Stimulated activated memory B cell treated with anti-CD40 and anti-IgM and Interleukin-4, amounts not matched to agents 10 μg/mL and 1 μg/mL and 100 μg/mL, for 72 hours (primary cell): ENCODE data around the gene SEMA5A.

ENCODE experiments used
- ATAC-seq: fragments of 150-1000 bp; cut with Tn5 transposase; 2 replicates; pipeline ENCODE4 v1.10.0; 2021
- H3K27ac Mint-ChIP-seq: one replicate; pipeline ENCODE4 v1.8.0; 2022; ENCODE audit warnings: mild to moderate bottlenecking, mixed read lengths
- H3K27me3 Mint-ChIP-seq: one replicate; pipeline ENCODE4 v1.8.0; 2022; ENCODE audit warnings: mixed read lengths
- H3K36me3 Mint-ChIP-seq: one replicate; pipeline ENCODE4 v1.8.0; 2022; ENCODE audit warnings: mixed read lengths
- H3K4me1 Mint-ChIP-seq: one replicate; pipeline ENCODE4 v1.8.0; 2022; ENCODE audit warnings: mixed read lengths
- H3K4me3 Mint-ChIP-seq: one replicate; pipeline ENCODE4 v1.8.0; 2022; ENCODE audit warnings: mild to moderate bottlenecking, moderate library complexity, mixed read lengths
- H3K9me3 Mint-ChIP-seq: one replicate; pipeline ENCODE4 v1.8.0; 2022; ENCODE audit warnings: mixed read lengths

The SEMA5A gene

GRCh38 chr5:9396285-9396770, 149.5 kb downstream of the SEMA5A start:
- no peak for ATAC-seq
- Mint-ChIP-seq H3K4me1 (no peaks in the 10 kb centered on the region), H3K27me3 (no peaks in the 10 kb centered on the region), H3K9me3 (peaks cover 9% of the 10 kb centered on the region), H3K4me3 (no peak overlapping the region), H3K27ac (no peak overlapping the region), H3K36me3 (no peaks in the 10 kb centered on the region)

- no peak for ATAC-seq
- no peaks in the 10 kb centered on the region for H3K27me3 Mint-ChIP-seq
- peaks cover 9% of the 10 kb centered on the region for H3K9me3 Mint-ChIP-seq
- H3K4me1 Mint-ChIP-seq, result no peaks in the 10 kb centered on the region
- H3K4me3 Mint-ChIP-seq, result no peak overlapping the region
- no peak overlapping the region for H3K27ac Mint-ChIP-seq
- no peaks in the 10 kb centered on the region for H3K36me3 Mint-ChIP-seq
These were observed 150.2 kb downstream of the SEMA5A start for GRCh38 chr5:9395706-9396105.

GRCh38 chr5:9394221-9394620, 151.7 kb downstream of the SEMA5A start:
- ATAC-seq, result no peak
- H3K9me3 Mint-ChIP-seq, result peaks cover 2% of the 10 kb centered on the region
- H3K4me1 Mint-ChIP-seq, result no peaks in the 10 kb centered on the region
- H3K4me3 Mint-ChIP-seq, result no peak overlapping the region
- no peak overlapping the region for H3K27ac Mint-ChIP-seq
- no peaks in the 10 kb centered on the region for H3K27me3 Mint-ChIP-seq
- no peaks in the 10 kb centered on the region for H3K36me3 Mint-ChIP-seq

GRCh38 chr5:9392625-9393024, 153.2 kb downstream of the SEMA5A start:
- no peaks in the 10 kb centered on the region for H3K36me3 Mint-ChIP-seq
- no peak overlapping the region for H3K4me3 Mint-ChIP-seq
- H3K4me1 Mint-ChIP-seq, result no peaks in the 10 kb centered on the region
- ATAC-seq, result no peak
- no peak overlapping the region for H3K27ac Mint-ChIP-seq
- no peaks in the 10 kb centered on the region for H3K9me3 Mint-ChIP-seq
- no peaks in the 10 kb centered on the region for H3K27me3 Mint-ChIP-seq

- no peak overlapping the region for H3K27ac Mint-ChIP-seq
These were observed 154.8 kb downstream of the SEMA5A start for GRCh38 chr5:9391080-9391479.

GRCh38 chr5:9390113-9390512, 155.8 kb downstream of the SEMA5A start:
- H3K4me1 Mint-ChIP-seq, result no peaks in the 10 kb centered on the region
- no peak for ATAC-seq
- no peak overlapping the region for H3K4me3 Mint-ChIP-seq
- H3K9me3 Mint-ChIP-seq, result no peaks in the 10 kb centered on the region
- no peaks in the 10 kb centered on the region for H3K27me3 Mint-ChIP-seq
- H3K36me3 Mint-ChIP-seq, result no peaks in the 10 kb centered on the region
- H3K27ac Mint-ChIP-seq, result no peak overlapping the region

More at GRCh38 chr5:9391080-9391479, 154.8 kb downstream of the SEMA5A start:
- H3K9me3 Mint-ChIP-seq, result no peaks in the 10 kb centered on the region
- H3K27me3 Mint-ChIP-seq, result no peaks in the 10 kb centered on the region
- no peaks in the 10 kb centered on the region for H3K4me1 Mint-ChIP-seq
- H3K36me3 Mint-ChIP-seq, result no peaks in the 10 kb centered on the region
- no peak overlapping the region for H3K4me3 Mint-ChIP-seq
- ATAC-seq, result no peak

- no peak overlapping the region for H3K4me3 Mint-ChIP-seq
- no peaks in the 10 kb centered on the region for H3K9me3 Mint-ChIP-seq
- H3K27ac Mint-ChIP-seq, result no peak overlapping the region
- H3K27me3 Mint-ChIP-seq, result no peaks in the 10 kb centered on the region
- H3K4me1 Mint-ChIP-seq, result no peaks in the 10 kb centered on the region
- no peaks in the 10 kb centered on the region for H3K36me3 Mint-ChIP-seq
- ATAC-seq, result no peak
These were observed 156.8 kb downstream of the SEMA5A start for GRCh38 chr5:9388941-9389674.

- no peak for ATAC-seq
- Mint-ChIP-seq H3K4me3 (no peak overlapping the region), H3K27me3 (no peaks in the 10 kb centered on the region), H3K36me3 (no peaks in the 10 kb centered on the region), H3K27ac (no peak overlapping the region), H3K9me3 (peaks cover 3% of the 10 kb centered on the region), H3K4me1 (no peaks in the 10 kb centered on the region)
These were observed 158.0 kb downstream of the SEMA5A start for GRCh38 chr5:9387879-9388278.

- no peak for ATAC-seq
- Mint-ChIP-seq H3K36me3 (no peaks in the 10 kb centered on the region), H3K9me3 (peaks cover 3% of the 10 kb centered on the region), H3K27me3 (no peaks in the 10 kb centered on the region), H3K27ac (no peak overlapping the region), H3K4me1 (no peaks in the 10 kb centered on the region), H3K4me3 (no peak overlapping the region)
These were observed 158.9 kb downstream of the SEMA5A start for GRCh38 chr5:9386945-9387344.

- Mint-ChIP-seq H3K27ac (no peak overlapping the region), H3K4me1 (no peaks in the 10 kb centered on the region), H3K4me3 (no peak overlapping the region), H3K36me3 (no peaks in the 10 kb centered on the region), H3K27me3 (no peaks in the 10 kb centered on the region), H3K9me3 (peaks cover 3% of the 10 kb centered on the region)
- ATAC-seq, result no peak
These were observed 163.4 kb downstream of the SEMA5A start for GRCh38 chr5:9382522-9382921.

GRCh38 chr5:9381464-9381863, 164.4 kb downstream of the SEMA5A start:
- Mint-ChIP-seq H3K27ac (no peak overlapping the region), H3K4me1 (no peaks in the 10 kb centered on the region), H3K9me3 (peaks cover 3% of the 10 kb centered on the region), H3K36me3 (no peaks in the 10 kb centered on the region), H3K27me3 (no peaks in the 10 kb centered on the region), H3K4me3 (no peak overlapping the region)
- ATAC-seq, result no peak

- no peaks in the 10 kb centered on the region for H3K27me3 Mint-ChIP-seq
- H3K36me3 Mint-ChIP-seq, result no peaks in the 10 kb centered on the region
- no peaks in the 10 kb centered on the region for H3K4me1 Mint-ChIP-seq
- H3K4me3 Mint-ChIP-seq, result no peak overlapping the region
- no peak for ATAC-seq
- H3K9me3 Mint-ChIP-seq, result peaks cover 9% of the 10 kb centered on the region
- H3K27ac Mint-ChIP-seq, result no peak overlapping the region
These were observed 165.8 kb downstream of the SEMA5A start for GRCh38 chr5:9380109-9380508.

- no peak for ATAC-seq
- Mint-ChIP-seq H3K4me1 (no peaks in the 10 kb centered on the region), H3K27ac (no peak overlapping the region), H3K27me3 (no peaks in the 10 kb centered on the region), H3K9me3 (peaks cover 10% of the 10 kb centered on the region), H3K36me3 (no peaks in the 10 kb centered on the region), H3K4me3 (no peak overlapping the region)
These were observed 169.3 kb downstream of the SEMA5A start for GRCh38 chr5:9376363-9377117.

GRCh38 chr5:9375756-9376155, 170.1 kb downstream of the SEMA5A start:
- no peaks in the 10 kb centered on the region for H3K4me1 Mint-ChIP-seq
- no peak overlapping the region for H3K4me3 Mint-ChIP-seq
- H3K27ac Mint-ChIP-seq, result no peak overlapping the region
- ATAC-seq, result no peak
- H3K27me3 Mint-ChIP-seq, result no peaks in the 10 kb centered on the region
- peaks cover 10% of the 10 kb centered on the region for H3K9me3 Mint-ChIP-seq
- H3K36me3 Mint-ChIP-seq, result no peaks in the 10 kb centered on the region

- H3K4me1 Mint-ChIP-seq, result no peaks in the 10 kb centered on the region
These were observed 171.8 kb downstream of the SEMA5A start for GRCh38 chr5:9374025-9374424.

GRCh38 chr5:9373571-9373970, 172.3 kb downstream of the SEMA5A start:
- no peaks in the 10 kb centered on the region for H3K27me3 Mint-ChIP-seq
- H3K9me3 Mint-ChIP-seq, result peaks cover 10% of the 10 kb centered on the region
- no peaks in the 10 kb centered on the region for H3K4me1 Mint-ChIP-seq
- H3K27ac Mint-ChIP-seq, result no peak overlapping the region
- no peaks in the 10 kb centered on the region for H3K36me3 Mint-ChIP-seq
- no peak overlapping the region for H3K4me3 Mint-ChIP-seq
- no peak for ATAC-seq

More at GRCh38 chr5:9374025-9374424, 171.8 kb downstream of the SEMA5A start:
- no peak for ATAC-seq
- Mint-ChIP-seq H3K27ac (no peak overlapping the region), H3K9me3 (peaks cover 10% of the 10 kb centered on the region), H3K27me3 (no peaks in the 10 kb centered on the region), H3K36me3 (no peaks in the 10 kb centered on the region), H3K4me3 (no peak overlapping the region)
